KBM-7 (cell line): Measurements from ENCODE around the gene SCGN.

Experiments used
- DNase-seq: peaks from one replicate; pipeline ENCODE4 v3.0.0-alpha.2; 2015
- in situ Hi-C: fragments of 300-500 bp; cut with MboI; formaldehyde crosslinking; loops from 2 replicates; pipeline ENCODE4 v1.14.3; 2020; ENCODE audit warnings: low sequenced_read_pairs, low pct_unique_long_range_greater_than_20kb, mixed read lengths

SCGN gene

GRCh38 chr6:25637960-25638434 lies 14.0 kb upstream of the SCGN start:
- in situ Hi-C loops = no loop called here
- no peak for DNase-seq

DNA sequence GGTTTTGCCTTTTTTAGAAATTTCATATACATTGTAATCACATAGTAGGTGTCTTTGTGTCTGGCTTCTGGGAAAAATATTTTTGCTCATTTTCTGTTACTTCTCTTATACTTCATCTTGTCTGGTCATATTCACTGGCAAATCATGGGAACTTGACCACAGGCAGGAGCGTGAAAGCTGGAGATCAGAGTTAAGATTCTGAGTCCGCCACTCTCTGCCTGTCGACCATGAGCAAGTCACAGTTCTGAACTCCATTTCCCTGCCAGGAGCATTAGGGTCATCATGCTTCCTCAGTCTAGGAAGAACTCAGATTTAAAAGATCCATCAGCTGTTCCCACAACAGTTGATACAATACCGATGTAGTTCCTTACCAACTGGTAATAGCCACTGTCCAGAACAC lies 12.4 kb upstream of the SCGN start:
- in situ Hi-C loops = no loop called here
- DNase-seq = no peak

GRCh38 chr6:25640446-25640845 lies 11.6 kb upstream of the SCGN start:
- DNase-seq = no peak
- in situ Hi-C loops = no loop called here

DNA sequence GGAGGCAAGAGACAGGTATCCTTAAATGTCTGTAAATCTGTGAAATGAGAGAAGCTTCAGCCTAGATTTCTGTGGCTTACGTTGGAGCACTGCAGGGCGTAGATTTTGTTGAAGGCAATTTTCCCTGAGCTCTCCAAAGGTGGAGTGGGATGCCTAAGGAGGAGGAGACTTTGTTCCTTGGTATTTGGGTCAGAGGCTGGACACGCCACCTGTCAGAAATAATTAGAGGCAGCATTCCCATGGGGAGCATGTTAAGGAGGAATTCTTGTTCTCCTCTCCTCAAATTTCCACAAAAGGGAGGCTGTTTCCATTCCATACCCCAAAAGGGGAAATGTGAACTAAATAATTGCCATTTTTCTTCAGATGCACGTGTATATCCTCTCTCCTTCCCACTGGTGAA lies 11.1 kb upstream of the SCGN start:
- DNase-seq = no peak
- in situ Hi-C loops = no loop called here

- in situ Hi-C loops = no loop called here
These were observed 10.6 kb upstream of the SCGN start for GRCh38 chr6:25641377-25641776.

GRCh38 chr6:25641940-25642666 lies 9.9 kb upstream of the SCGN start:
- no peak for DNase-seq
- in situ Hi-C loops = no loop called here

More at GRCh38 chr6:25641377-25641776, 10.6 kb upstream of the SCGN start:
- no peak for DNase-seq

DNA sequence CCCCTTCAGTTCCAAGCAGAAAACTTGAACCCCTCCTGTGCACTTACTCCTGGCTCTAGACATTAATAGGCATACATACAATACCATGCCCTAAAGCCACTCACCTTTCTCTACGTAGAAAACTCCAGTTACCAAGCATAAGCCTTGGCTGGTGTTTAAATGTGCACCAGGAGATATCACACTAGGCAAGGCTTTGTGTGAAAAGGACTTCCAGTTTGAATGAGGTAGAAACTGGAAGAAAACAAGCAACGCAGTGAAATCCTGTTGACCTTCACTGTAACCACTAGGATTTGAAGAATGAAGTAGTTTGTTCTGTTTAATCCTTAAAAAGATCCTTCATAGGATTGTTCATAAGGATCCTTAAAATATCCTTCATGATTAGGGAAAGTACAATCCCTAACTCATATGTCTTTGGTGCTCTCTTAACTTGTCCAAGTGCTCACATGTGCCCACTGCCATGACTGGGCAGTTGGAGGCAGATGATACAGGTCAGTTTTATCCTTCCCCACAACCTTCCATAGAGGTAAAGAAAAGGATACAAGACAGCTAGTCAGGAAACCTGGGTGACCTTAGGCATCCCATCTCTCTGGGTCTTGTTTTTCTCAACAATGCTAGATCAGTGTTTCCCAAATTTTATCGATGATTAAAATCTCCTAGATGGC lies 9.2 kb upstream of the SCGN start:
- in situ Hi-C loops = no loop called here
- no peak for DNase-seq

- in situ Hi-C loops = no loop called here
- no peak for DNase-seq
These were observed 6.1 kb upstream of the SCGN start for GRCh38 chr6:25645916-25646315.

DNA sequence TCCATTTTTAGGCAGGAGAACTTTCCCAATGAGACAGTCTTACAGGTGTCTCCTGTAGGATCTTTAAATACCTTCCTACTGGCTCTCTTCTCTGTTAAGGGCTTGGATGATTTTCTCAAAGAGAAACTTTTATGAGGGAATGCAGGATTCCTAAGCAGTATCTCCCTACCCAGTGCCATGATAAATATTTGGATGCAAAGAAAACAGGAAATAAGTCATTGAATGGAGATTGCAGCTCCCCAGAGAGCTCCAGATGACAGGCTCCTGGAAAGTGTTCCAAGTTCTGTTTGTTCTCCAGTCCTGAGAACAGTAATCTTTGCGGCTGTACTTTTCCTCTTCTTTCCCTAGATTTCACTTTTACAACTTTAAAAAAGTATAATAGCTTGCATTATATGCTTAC lies 2.4 kb upstream of the SCGN start:
- in situ Hi-C loops = no loop called here
- DNase-seq = no peak

GRCh38 chr6:25655723-25656122 lies 3.7 kb downstream of the SCGN start:
- in situ Hi-C loops = no loop called here
- no peak for DNase-seq

DNA sequence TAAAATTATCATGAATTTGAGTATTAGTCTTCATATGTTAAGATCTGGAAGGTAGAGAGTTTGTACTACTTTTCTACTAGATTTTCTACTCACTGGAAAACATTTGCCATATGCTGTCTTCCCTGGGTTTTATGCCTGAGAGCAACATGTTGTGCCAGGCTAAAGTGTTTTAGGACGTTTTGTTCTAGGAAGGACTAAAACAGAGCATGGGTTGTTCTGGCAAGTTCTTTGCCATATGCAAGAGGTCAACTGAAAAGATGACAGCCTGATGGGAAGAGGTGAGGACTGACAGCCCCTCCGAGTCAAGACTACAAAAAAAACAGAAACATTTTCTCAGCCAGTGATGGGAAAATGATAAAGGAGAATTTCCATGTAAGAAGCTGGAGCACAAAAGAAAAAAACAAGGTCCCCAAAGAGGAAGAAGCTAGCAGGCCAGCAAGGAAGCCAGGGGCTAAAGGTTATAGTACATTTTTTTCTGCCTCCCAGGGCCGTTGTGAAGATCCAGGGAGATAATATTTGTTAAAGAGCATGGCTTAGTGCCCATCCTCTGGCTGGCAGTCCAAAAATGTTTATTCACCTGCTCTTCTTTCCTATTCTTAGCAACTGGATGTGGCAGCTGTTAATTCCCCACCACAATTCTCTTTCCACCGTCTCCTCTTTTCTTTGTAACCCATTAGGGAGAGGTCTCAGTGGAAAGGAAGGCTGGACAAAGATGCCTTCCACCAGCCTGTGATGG lies 7.8 kb downstream of the SCGN start:
- no peak for DNase-seq
- in situ Hi-C loops = no loop called here

DNA sequence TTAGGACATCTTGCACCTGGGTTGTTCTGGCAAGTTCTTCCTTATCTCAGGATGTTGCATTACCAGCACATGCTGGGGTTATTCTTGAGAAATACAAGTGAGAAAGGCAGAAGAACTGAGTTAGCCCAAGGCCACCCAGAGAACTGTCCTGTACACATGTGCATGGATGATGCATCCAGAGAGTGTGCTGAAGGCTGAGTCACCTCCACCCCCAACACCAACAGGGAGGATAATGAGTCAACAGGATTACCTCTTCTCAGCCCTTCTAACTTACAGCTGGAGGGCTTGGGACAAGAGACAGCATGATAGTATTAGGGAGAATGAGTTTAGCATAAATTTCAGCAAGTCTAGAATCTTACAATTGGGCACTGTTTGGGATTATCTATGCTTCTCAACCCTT lies 8.5 kb downstream of the SCGN start:
- in situ Hi-C loops = no loop called here
- no peak for DNase-seq

DNA sequence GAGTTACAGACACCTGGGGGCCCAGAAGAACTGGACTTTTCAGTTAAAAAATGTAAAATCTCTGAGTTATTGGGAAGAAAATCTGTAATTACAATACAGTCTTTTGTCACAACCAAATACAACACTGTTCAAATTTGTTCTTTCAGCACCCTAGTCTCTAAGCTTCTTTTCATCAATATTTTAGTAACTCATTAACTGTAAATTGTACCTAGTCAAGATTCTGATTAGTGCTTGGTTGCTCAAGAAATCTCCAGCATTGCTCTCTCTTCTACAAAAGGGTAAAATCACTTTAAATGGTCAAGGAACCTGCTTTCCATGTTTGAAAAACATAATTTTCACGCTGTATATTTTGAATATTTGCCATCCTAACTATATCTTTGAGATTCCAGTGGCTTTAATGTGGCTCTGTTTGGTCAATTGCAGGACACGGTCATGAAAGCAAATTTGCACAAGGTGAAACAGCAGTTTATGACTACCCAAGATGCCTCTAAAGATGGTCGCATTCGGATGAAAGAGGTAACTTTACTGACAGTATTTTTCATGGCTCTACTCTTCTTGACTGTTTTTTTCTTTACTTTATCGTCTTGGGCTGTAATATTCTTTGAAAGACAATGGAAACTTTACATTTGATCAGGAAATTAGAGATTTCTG lies 9.2 kb downstream of the SCGN start:
- DNase-seq = no peak
- in situ Hi-C loops = no loop called here

DNA sequence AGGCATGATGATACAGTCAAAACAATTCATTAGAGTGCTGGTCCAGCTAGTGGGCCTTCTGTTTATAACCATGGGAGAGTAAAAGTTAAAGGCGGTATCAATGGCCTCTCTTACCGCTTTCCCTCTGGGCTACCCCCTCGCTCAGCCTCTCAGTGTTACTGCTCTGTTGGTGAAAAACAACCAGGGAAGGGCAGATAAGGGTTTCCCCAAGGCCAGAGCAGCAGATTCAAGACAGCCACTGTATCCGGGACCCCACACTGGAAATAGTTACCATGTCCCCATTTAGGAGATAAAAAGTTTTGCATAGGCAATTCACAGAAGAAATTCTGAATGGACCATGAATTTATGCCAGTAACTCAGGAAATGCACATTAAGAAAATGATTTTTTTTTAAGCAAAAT lies 13.4 kb downstream of the SCGN start:
- DNase-seq = no peak
- in situ Hi-C loops = no loop called here

GRCh38 chr6:25669413-25669812 lies 17.4 kb downstream of the SCGN start:
- in situ Hi-C loops = no loop called here
- DNase-seq = no peak

- in situ Hi-C loops = no loop called here
- no peak for DNase-seq
These were observed 18.2 kb downstream of the SCGN start for GRCh38 chr6:25670208-25670607.

DNA sequence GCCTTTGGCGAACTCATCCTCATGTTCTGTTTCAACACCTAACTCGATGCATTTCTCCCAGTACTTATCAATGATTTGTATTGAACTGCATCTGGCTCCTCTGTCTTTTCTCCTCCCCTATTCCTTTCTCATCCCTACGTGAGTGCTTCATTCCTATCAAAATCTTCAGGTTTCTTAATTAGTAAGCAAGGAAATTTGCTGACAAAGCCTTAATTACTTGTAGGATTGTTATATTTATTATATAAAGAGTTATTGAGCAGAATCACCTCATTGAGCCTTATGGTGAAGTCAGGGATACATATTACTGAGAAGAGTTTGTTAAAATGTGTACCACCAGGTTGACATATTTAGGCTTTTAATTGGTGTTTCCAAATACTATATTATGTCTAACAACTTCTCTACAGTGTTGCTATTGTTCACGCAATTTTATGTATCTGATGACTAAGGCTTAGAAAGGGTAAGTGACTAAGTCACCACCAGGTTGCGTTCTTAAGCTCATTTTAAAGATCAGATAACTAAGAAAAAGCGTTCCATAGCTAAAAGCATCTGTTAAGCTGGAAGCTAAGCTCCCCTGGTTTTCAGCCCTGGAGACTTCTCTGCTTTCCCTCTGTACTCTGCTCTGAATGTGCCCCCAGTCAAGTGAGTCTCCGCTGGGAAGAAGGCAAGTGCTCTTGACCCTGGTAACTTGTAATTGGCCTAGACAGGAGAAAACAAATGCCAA lies 18.9 kb downstream of the SCGN start:
- DNase-seq = no peak
- in situ Hi-C loops = no loop called here

DNA sequence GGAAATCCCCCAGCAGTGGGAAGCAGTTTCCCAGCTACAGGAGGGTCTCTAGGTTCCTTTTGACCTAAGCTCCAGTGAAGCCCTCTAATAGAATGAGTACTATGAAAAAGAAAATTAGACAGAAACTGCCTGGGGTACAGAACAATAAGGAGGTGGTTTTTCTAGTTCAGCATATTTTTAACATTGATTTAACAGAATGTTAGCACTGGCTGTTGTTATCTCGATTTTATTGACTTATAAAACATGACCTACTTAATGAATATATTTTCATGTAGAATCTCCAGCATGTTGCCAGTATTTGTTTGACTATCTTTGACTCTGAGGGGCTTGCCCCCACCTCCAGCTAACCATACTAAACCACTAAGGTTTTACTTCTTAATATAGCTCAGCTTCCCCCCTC lies 19.6 kb downstream of the SCGN start:
- DNase-seq = no peak
- in situ Hi-C loops = no loop called here

DNA sequence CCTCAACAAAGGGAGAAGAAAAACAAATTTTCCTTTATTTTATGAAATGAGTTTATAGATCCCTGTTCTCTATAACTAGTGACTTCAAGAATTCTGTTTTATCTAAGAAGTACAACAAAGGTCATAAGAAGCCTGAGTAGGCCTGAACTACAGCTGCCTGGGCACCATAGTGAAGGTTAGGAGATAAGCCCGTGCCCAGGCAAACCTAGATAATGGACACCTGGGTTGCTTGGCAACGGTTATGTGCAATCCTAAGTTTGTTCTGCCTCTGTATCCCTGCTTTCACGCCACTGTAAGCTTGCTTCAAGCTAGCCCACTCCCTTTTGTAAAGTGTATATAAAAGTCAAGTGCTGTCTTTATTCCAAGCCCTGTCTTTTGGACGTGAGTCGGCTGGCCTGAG lies 23.2 kb downstream of the SCGN start:
- DNase-seq = no peak
- in situ Hi-C loops = no loop called here
